ENCODE results near the gene NMUR1.
"Not testable (repeated sequence)": the region's sequence is repeated elsewhere in the genome, so short reads cannot be mapped to it uniquely, and the experiment has no call there.

NMUR1 gene

DNA sequence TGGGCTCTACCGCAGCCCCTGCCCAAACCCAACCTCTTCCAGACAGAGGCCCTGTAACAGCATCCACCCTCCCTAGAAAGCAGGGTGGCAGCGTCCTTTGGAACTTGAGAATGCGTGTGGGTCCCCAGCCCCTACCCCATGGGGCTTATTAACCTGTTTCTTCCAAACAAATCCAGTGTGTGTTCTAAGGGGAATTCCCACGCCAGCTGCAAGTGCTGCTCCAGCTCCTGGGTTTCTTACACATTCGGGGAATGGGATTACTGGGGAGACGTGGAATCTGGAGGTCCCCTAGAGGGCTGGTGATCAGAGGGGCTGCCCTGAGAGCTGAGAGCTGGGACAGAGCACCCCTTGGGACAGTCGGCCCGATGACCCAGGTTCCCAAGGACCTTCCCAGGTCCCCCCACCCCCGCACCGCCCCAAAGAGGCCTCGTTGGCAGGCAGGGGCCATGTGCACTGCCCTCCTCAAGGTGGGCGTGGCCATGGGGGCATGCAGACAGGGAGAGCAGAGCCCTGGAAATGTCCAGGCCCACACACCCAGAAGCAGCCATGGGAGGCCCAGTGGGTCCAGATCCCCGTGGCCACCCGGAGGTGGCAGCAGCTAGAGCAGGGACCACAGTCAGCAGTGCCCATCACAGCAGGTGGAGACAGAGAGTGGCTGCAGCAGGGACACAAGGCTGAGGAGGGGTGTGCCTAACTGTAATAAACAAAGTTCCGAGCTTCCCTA lies 43.6 kb upstream of the NMUR1 start:
- intact Hi-C loops (cut with DNase I; ENCODE audit: low total_unique reads) = no loop called here
- Histone ChIP-seq H3K4me1 (no peaks in the 10 kb centered on the region), H3K9me3 (no peaks in the 10 kb centered on the region), H3K27ac (no peak overlapping the region), H3K27me3 (no peaks in the 10 kb centered on the region), H3K4me3 (no peak overlapping the region), H3K36me3 (no peaks in the 10 kb centered on the region)
- TF ChIP-seq, protein P1, sequence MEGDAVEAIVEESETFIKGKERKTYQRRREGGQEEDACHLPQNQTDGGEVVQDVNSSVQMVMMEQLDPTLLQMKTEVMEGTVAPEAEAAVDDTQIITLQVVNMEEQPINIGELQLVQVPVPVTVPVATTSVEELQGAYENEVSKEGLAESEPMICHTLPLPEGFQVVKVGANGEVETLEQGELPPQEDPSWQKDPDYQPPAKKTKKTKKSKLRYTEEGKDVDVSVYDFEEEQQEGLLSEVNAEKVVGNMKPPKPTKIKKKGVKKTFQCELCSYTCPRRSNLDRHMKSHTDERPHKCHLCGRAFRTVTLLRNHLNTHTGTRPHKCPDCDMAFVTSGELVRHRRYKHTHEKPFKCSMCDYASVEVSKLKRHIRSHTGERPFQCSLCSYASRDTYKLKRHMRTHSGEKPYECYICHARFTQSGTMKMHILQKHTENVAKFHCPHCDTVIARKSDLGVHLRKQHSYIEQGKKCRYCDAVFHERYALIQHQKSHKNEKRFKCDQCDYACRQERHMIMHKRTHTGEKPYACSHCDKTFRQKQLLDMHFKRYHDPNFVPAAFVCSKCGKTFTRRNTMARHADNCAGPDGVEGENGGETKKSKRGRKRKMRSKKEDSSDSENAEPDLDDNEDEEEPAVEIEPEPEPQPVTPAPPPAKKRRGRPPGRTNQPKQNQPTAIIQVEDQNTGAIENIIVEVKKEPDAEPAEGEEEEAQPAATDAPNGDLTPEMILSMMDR (IDR thresholded peaks at IDR 0.05) = no peak
- no peak for DNase-seq

DNA sequence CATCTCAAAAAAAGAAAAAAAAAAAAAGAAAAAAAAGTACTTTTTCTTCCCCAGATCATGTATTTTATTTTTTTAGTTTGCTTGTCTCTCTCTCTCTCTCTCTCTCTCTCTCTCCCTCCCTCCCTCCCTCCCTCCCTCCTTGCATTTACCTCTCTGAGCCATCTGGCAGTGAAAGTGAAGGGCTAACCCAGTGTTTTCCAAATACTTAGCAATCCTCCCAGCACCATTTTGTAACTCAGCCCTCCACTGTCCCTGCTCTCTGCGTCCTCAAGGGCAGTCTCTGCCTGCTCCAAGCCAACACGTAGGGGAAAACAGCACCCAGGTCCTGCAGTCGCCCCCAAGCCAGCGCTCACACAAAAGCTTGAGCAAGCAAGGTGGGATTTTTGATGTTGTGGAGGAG lies 42.9 kb upstream of the NMUR1 start:
- no peaks in the 10 kb centered on the region for H3K36me3 ChIP-seq
- H3K9me3 ChIP-seq = no peaks in the 10 kb centered on the region
- TF ChIP-seq, protein P1 (IDR thresholded peaks at IDR 0.05) = no peak
- no peak overlapping the region for H3K4me3 ChIP-seq
- no peaks in the 10 kb centered on the region for H3K27me3 ChIP-seq
- intact Hi-C loops (cut with DNase I; ENCODE audit: low total_unique reads) = no loop called here
- H3K4me1 ChIP-seq = no peaks in the 10 kb centered on the region
- H3K27ac ChIP-seq = no peak overlapping the region
- no peak for DNase-seq

DNA sequence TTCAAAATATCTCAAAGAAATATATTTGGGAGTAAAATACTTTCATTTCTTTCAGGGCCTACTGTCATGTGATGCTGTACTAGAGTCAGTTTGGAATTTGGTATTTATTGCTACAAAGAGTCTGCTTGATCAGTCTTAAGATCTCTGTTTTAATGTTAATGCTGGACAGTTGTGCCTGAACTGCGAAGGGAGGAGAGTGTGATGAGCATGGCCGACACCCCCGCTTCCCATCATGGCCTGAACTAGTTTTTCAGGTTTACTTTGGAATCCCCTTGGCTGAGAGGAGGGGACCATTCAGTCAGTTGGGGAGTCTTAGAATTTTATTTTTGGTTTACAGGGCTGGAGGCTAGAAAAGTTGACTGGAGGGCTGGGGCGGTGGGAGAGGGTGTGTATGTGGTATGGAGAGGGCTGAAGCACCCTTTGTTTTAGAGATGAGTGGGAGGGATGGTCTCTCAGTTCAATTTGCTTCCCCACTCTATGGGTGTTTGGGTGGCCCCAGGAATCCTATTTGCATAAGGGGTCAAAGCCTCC lies 41.5 kb upstream of the NMUR1 start:
- DNase-seq = no peak
- Histone ChIP-seq H3K4me3 (no peak overlapping the region), H3K36me3 (no peaks in the 10 kb centered on the region), H3K9me3 (no peaks in the 10 kb centered on the region), H3K4me1 (no peaks in the 10 kb centered on the region), H3K27ac (no peak overlapping the region), H3K27me3 (no peaks in the 10 kb centered on the region)
- intact Hi-C loops (cut with DNase I; ENCODE audit: low total_unique reads) = no loop called here
- TF ChIP-seq, protein P1 (IDR thresholded peaks at IDR 0.05) = no peak

DNA sequence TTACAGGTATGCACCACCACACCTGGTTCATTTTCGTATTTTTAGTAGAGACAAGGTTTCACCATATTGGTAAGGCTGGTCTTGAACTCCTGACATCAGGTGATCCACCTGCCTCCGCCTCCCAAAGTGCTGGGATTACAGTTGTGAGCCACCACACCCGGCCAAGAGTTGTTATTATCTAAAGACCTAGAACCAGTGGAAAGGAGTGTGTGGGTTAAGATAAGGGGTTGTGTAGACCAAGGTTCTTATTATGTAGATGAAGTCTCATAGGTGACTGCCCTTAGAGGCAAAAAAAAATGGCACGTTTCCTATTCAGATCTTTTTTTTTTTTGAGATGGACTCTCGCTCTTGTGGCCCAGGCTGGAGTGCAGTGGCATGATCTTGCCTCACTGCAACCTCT lies 40.7 kb upstream of the NMUR1 start:
- DNase-seq; intact Hi-C loops (cut with DNase I; ENCODE audit: low total_unique reads): not testable (repeated sequence)

DNA sequence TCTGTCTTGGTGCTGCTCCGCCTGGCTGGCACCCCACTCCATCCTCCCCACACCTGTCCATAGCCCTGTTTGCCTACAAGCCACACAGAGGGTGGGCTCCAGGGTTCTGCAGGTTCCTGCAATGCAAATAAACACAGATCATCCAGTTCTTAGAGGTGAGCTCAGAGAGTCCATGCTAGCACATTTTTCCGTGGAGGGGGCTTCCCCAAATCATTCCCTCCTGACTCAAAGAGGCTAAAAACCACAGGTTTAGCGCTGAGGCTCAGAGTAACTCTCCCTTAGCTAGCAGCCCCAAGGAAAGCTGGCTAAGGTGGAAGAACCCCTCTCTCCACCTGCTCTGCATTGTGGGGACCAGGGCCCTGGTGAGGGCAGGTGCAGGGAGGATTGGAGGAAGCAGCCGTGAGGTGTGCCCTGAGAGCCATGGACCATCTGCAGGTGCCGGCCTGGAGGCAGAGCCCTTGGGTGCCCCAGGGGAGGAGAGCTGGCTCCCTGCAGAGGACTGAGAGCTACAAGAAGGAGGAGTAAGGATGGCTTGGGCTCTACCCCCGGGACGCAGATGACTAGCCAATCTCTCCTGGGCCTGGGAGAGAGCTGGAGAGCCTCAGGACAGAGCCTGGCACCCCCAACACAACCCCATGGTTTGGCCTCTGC lies 38.7 kb upstream of the NMUR1 start:
- Histone ChIP-seq H3K27ac (no peak overlapping the region), H3K4me3 (no peak overlapping the region), H3K36me3 (no peaks in the 10 kb centered on the region), H3K4me1 (no peaks in the 10 kb centered on the region), H3K9me3 (no peaks in the 10 kb centered on the region), H3K27me3 (no peaks in the 10 kb centered on the region)
- TF ChIP-seq, protein P1 (IDR thresholded peaks at IDR 0.05) = no peak
- intact Hi-C loops (cut with DNase I; ENCODE audit: low total_unique reads) = no loop called here
- DNase-seq = no peak

More for the DNA sequence above, 40.7 kb upstream of the NMUR1 start:
- H3K27me3 ChIP-seq, H3K4me3 ChIP-seq, H3K4me1 ChIP-seq, H3K36me3 ChIP-seq, H3K9me3 ChIP-seq, H3K27ac ChIP-seq: not testable (repeated sequence)

DNA sequence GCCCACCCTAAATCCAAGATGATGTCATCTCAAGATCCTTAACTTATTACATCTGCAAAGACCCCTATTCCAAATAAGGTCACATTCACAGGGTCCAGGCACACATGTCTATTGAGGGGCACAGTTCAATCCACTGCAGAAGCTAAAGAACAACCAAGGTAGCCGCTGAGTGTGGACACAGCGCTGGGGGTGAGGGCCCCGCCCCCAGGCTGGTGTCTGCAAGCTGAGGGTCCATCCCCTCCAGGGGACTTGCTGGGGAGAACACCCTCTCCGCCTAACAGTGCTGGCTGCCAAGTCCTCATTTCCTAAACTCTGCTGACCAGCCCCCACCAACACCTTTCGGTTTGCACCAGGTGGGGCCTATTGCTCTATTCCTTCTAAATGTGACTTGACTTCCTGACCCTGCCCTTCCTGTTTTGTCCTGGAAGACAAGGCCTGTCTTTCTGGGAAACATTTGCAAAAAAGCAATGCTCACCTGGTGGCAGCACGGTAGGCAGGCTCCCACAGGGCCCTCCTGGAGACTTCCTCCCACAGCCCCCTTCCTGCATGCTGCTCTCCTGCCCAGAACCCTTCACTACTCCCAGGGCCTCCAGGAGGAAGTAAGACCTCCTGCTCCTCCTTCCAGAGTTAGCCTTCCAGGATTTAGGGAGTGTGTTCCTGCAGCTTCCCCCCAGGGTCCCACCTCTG lies 38.0 kb upstream of the NMUR1 start:
- DNase-seq = no peak
- Histone ChIP-seq H3K9me3 (no peaks in the 10 kb centered on the region), H3K4me3 (no peak overlapping the region), H3K36me3 (no peaks in the 10 kb centered on the region), H3K27ac (no peak overlapping the region), H3K4me1 (no peaks in the 10 kb centered on the region), H3K27me3 (no peaks in the 10 kb centered on the region)
- TF ChIP-seq, protein P1 (IDR thresholded peaks at IDR 0.05) = no peak
- intact Hi-C loops (cut with DNase I; ENCODE audit: low total_unique reads) = no loop called here

Measured in tibial artery (tissue), 4 donors.